K562 (cell line): ENCODE data around the gene IRX3. TPM values are rescaled to one million over a fixed set of nuclear protein-coding genes. Genes with fewer than 3 reads are reported as not detected.

Experiments used
- CEBPZ ChIP-seq: fragments of 150-350 bp; IDR thresholded peaks from 2 replicates; pipeline ENCODE4 v1.6.1; 2014; ENCODE audit warnings: low read depth, mild to moderate bottlenecking, low read length, borderline replicate concordance
- DMBX1 ChIP-seq: fragments of 250-450 bp; sonication (Bioruptor Pico); IDR thresholded peaks from 2 replicates; pipeline ENCODE4 v1.8.0; 2022; ENCODE audit warnings: inconsistent platforms, mild to moderate bottlenecking, moderate library complexity, borderline replicate concordance
- NKRF ChIP-seq: fragments of 450-650 bp; IDR thresholded peaks from 2 replicates; pipeline ENCODE4 v1.6.1; 2016; ENCODE audit warnings: borderline replicate concordance
- PKNOX1 ChIP-seq: fragments of 450-650 bp; IDR thresholded peaks from 2 replicates; pipeline ENCODE4 v1.6.1; 2016
- REST ChIP-seq, 2 experiments: fragments of 450-650 bp; formaldehyde crosslinking in 1 of 2; IDR thresholded peaks; 2 replicates each; pipeline versions ENCODE4 v1.4.0 to v1.6.1; 2014 to 2020; ENCODE audit warnings: mild to moderate bottlenecking in 2 of 2, borderline replicate concordance in 1 of 2, low read depth in 1 of 2
- SMARCA5 ChIP-seq: fragments of 450-650 bp; IDR thresholded peaks from 2 replicates; pipeline ENCODE4 v1.6.1; 2016
- TGIF2 ChIP-seq: sonication (generic); formaldehyde crosslinking; IDR thresholded peaks from 2 replicates; pipeline ENCODE4 v1.8.1; 2022; ENCODE audit warnings: mild to moderate bottlenecking, missing genetic modification reagents, moderate library complexity
- polyA plus RNA-seq, 8 experiments: library from polyadenylated mRNA; depleted of rRNA in 4 of 8; stranded (reverse) in 5 of 8; unstranded in 3 of 8; fragments of >200 nt; fragmentation: Nextera tagmentation in 2 of 8; fragmentation: Illumina TruSeq in 1 of 8; extraction: Ambion mirVana in 2 of 8; extraction: Trizol in 1 of 8; gene quantifications; 2 replicates each; pipeline versions ENCODE4 v1.2.1 to v1.2.3, GENCODE V29; 2011 to 2014; ENCODE audit warnings: inconsistent platforms in 1 of 8, missing spikeins in 1 of 8
- total RNA-seq, 7 experiments: library from RNA; depleted of rRNA in 6 of 7; stranded (reverse); fragments of >200 nt in 6 of 7; fragmentation: Illumina TruSeq in 2 of 7; extraction: Trizol in 2 of 7; gene quantifications; 2 replicates each; pipeline versions ENCODE4 v1.2.1 to v1.2.3, GENCODE V29; 2011 to 2021; ENCODE audit warnings: low replicate concordance in 1 of 7
- TF ChIP-seq, protein P1 (sequence below): sonication (generic); formaldehyde crosslinking; IDR thresholded peaks from 2 replicates; pipeline ENCODE4 v1.8.0; 2022; ENCODE audit warnings: mild to moderate bottlenecking, missing genetic modification reagents

IRX3 gene
- total and polyA plus RNA-seq, 9 of the 15 experiments (the other 6 are each of a cell fraction or from before 2014, with no cell fraction given), result not detected

- no peak for TF ChIP-seq REST (IDR thresholded peaks at IDR 0.05; ENCODE audit: borderline replicate concordance)
- TF ChIP-seq REST (CRISPR knock-in tag; IDR thresholded peaks at IDR 0.05; ENCODE audit: low read depth), result no peak
- no peak for TF ChIP-seq NKRF
- TF ChIP-seq SMARCA5, result no peak
- TF ChIP-seq CEBPZ, result no peak
- TF ChIP-seq, protein P1, sequence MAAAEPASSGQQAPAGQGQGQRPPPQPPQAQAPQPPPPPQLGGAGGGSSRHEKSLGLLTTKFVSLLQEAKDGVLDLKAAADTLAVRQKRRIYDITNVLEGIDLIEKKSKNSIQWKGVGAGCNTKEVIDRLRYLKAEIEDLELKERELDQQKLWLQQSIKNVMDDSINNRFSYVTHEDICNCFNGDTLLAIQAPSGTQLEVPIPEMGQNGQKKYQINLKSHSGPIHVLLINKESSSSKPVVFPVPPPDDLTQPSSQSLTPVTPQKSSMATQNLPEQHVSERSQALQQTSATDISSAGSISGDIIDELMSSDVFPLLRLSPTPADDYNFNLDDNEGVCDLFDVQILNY (CRISPR knock-in tag), result no peak
- no peak for TF ChIP-seq TGIF2
- no peak for TF ChIP-seq DMBX1
- no peak for TF ChIP-seq PKNOX1
These were observed 34.2 kb upstream of the IRX3 start (continued) for GRCh38 chr16:54320697-54321340.
